Stomach (tissue), 4 donors: ENCODE results near the gene ADCY10.

Experiments
- CTCF ChIP-seq, 7 experiments: fragments of 450-650 bp in 4 of 7; fragments of 200-600 bp in 3 of 7; sonication (generic) in 3 of 7; IDR thresholded peaks; one replicate each; pipeline ENCODE4 v1.5.1; 2016 to 2019; ENCODE audit warnings: antibody characterized with exemption in 7 of 7, control low read depth in 2 of 7, mild to moderate bottlenecking in 1 of 7
- EP300 ChIP-seq: sonication (generic); formaldehyde crosslinking; IDR thresholded peaks from one replicate; pipeline ENCODE4 v1.6.1; 2017; ENCODE audit warnings: antibody characterized with exemption
- POLR2A ChIP-seq, 4 donors: fragments of 450-650 bp; IDR thresholded peaks; one replicate each; pipeline ENCODE4 v1.6.1; 2016; ENCODE audit warnings: antibody characterized with exemption in 4 of 4, control low read depth in 2 of 4, mild to moderate bottlenecking in 1 of 4, moderate library complexity in 1 of 4
- POLR2AphosphoS5 ChIP-seq, 3 donors: sonication (generic); formaldehyde crosslinking; IDR thresholded peaks; one replicate each; pipeline ENCODE4 v1.6.1; 2016; ENCODE audit warnings: antibody characterized with exemption in 3 of 3

GRCh38 chr1:167772436-167772835 lies 141.5 kb downstream of the ADCY10 start:
- TF ChIP-seq EP300 (no peak), CTCF (IDR thresholded peaks at IDR 0.05) (no peak), POLR2A (IDR thresholded peaks at IDR 0.05) (no peak), POLR2AphosphoS5 (IDR thresholded peaks at IDR 0.05) (no peak)
